ENCODE data around the gene LRRC71.

DNA sequence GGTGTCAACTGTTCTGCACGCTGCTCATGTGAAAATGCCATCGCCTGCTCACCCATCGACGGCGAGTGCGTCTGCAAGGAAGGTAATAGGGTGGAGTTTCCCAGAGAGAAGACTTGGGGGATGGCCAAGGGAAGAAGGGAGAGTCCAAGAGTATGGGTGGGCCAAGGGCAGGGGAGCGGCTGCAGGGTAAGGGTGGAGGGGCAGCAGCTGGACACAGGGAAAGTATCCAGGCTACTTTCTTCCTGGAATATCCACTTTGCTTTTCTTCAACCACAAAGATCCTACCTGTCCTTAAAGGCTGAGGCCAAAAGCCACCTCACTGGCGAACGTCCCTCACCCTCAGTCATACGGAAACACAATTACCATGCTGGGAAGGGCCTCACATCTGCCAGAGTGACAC lies 11.5 kb upstream of the LRRC71 start:
- TF ChIP-seq, protein P1, sequence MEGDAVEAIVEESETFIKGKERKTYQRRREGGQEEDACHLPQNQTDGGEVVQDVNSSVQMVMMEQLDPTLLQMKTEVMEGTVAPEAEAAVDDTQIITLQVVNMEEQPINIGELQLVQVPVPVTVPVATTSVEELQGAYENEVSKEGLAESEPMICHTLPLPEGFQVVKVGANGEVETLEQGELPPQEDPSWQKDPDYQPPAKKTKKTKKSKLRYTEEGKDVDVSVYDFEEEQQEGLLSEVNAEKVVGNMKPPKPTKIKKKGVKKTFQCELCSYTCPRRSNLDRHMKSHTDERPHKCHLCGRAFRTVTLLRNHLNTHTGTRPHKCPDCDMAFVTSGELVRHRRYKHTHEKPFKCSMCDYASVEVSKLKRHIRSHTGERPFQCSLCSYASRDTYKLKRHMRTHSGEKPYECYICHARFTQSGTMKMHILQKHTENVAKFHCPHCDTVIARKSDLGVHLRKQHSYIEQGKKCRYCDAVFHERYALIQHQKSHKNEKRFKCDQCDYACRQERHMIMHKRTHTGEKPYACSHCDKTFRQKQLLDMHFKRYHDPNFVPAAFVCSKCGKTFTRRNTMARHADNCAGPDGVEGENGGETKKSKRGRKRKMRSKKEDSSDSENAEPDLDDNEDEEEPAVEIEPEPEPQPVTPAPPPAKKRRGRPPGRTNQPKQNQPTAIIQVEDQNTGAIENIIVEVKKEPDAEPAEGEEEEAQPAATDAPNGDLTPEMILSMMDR (IDR thresholded peaks at IDR 0.05): no peak
- TF ChIP-seq POLR2AphosphoS5 (IDR thresholded peaks at IDR 0.05) (no peak), POLR2A (IDR thresholded peaks at IDR 0.05) (no peak), EP300 (IDR thresholded peaks at IDR 0.05) (no peak)
